HFFc6 (cell line): ENCODE results near the gene TCHHL1. TPM values are rescaled to one million over a fixed set of nuclear protein-coding genes. Genes with fewer than 3 reads are reported as not detected.

Experiments used
- DNase-seq: peaks from one replicate; pipeline ENCODE4 v3.0.0-alpha.2; 2018
- H3K27ac Mint-ChIP-seq: 2 replicates; pipeline ENCODE4 v1.8.0; 2020; ENCODE audit warnings: mild to moderate bottlenecking, mixed read lengths
- H3K27me3 Mint-ChIP-seq: 2 replicates; pipeline ENCODE4 v1.8.0; 2021; ENCODE audit warnings: mild to moderate bottlenecking, moderate library complexity, mixed read lengths; ENCODE audit not compliant: insufficient read depth
- H3K36me3 Mint-ChIP-seq: 2 replicates; pipeline ENCODE4 v1.8.0; 2021; ENCODE audit warnings: low read depth, mixed read lengths
- H3K4me1 Mint-ChIP-seq: 2 replicates; pipeline ENCODE4 v1.8.0; 2020; ENCODE audit warnings: low read depth, mixed read lengths
- H3K4me3 Mint-ChIP-seq: 2 replicates; pipeline ENCODE4 v1.8.0; 2020; ENCODE audit warnings: mild to moderate bottlenecking, moderate library complexity, mixed read lengths
- H3K9me3 Mint-ChIP-seq: 2 replicates; pipeline ENCODE4 v1.8.0; 2020; ENCODE audit warnings: mild to moderate bottlenecking, mixed read lengths
- total RNA-seq, 6 experiments: library from RNA; stranded (reverse); fragmentation: NEBNext Ultra II Directional; extraction: Animal tissue kit (Norgen Biotek cat#: 25700); gene quantifications; 2 replicates in 1 of 6; 3 replicates in 5 of 6; pipeline ENCODE4 v1.2.3, GENCODE V29; 2021
- TF ChIP-seq, protein P1 (sequence below): fragments of 200-600 bp; sonication (generic); IDR thresholded peaks from 2 replicates; pipeline ENCODE4 v1.5.0; 2021; ENCODE audit warnings: antibody characterized with exemption, mild to moderate bottlenecking

The TCHHL1 gene
- total RNA-seq, 6 experiments from 2014 or later: not detected

DNA sequence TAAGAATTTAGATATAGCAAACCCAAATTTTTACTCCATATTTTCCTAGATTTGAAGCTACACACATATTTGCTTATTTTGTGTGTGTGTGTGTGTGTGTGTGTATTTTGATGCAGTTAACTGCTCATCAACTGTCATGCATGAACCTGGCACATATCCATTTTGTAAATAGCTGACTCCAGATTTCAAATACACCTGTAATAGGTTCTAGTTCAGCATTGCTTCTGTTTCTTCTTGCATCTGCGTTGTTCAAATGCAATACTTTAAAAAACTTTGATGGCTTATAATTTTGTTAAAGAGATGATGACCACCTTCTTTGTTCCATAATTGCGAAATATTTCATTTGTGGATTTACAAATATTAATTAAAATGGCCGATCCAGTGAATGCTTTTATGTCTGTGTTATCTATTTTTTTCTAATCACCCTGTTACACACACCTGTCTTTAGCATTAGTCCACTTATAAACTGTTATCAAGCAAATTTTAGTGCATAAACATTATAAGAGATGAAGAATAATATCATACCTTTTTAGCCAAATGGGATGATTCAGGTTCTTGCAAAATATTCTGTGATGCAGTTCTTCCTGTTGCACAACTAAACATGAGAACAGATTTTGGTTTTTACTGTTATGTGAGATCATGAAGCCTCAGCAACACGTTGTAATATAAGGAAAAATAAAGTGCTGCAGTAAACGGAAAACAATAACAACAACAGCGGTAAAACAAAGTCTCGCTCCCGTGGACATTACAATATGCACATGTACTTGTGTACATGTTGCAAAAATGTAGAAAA, 39.4 kb downstream of the TCHHL1 start:
- peaks cover 44% of the 10 kb centered on the region for H3K4me1 Mint-ChIP-seq

DNA sequence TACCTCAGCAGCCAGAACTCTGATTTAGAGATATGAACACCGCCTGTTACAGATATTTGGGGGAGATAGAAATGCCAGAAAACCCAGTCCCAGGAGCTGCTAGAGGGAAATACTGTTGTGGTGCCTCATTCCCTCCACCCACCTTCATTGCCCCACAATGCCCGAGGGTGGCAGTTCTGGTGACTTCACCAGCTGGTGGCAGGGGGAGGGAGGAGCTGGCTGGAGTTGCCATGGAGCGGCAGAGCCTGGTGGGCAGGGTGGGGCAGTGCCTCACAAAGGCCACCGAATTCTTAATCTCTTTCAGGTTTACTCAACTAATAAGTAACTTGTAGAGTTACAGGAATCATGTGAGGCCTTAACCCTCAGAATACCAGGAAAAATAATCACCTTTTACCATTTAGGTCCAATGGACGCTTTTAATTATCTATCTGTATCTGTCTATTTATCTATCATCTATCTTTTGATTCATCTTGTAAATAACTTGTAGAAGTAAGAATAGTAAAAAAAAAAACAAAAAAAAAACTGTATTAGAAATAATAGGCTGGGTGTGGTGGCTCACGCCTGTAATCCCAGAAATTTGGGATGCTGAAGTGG, 40.4 kb downstream of the TCHHL1 start:
- Mint-ChIP-seq H3K36me3 (no peaks in the 10 kb centered on the region), H3K27me3 (peaks cover 7% of the 10 kb centered on the region), H3K4me1 (peaks cover 44% of the 10 kb centered on the region), H3K4me3 (peak overlapping the region; percentile 82), H3K27ac (peak overlapping the region; percentile 98), H3K9me3 (no peaks in the 10 kb centered on the region)
- peak; percentile 87 for DNase-seq
- TF ChIP-seq, protein P1, sequence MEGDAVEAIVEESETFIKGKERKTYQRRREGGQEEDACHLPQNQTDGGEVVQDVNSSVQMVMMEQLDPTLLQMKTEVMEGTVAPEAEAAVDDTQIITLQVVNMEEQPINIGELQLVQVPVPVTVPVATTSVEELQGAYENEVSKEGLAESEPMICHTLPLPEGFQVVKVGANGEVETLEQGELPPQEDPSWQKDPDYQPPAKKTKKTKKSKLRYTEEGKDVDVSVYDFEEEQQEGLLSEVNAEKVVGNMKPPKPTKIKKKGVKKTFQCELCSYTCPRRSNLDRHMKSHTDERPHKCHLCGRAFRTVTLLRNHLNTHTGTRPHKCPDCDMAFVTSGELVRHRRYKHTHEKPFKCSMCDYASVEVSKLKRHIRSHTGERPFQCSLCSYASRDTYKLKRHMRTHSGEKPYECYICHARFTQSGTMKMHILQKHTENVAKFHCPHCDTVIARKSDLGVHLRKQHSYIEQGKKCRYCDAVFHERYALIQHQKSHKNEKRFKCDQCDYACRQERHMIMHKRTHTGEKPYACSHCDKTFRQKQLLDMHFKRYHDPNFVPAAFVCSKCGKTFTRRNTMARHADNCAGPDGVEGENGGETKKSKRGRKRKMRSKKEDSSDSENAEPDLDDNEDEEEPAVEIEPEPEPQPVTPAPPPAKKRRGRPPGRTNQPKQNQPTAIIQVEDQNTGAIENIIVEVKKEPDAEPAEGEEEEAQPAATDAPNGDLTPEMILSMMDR: no peak

More for the DNA sequence above, 39.4 kb downstream of the TCHHL1 start:
- H3K27ac Mint-ChIP-seq: peak overlapping the region; percentile 28
- no peaks in the 10 kb centered on the region for H3K36me3 Mint-ChIP-seq
- no peak overlapping the region for H3K4me3 Mint-ChIP-seq
- no peaks in the 10 kb centered on the region for H3K9me3 Mint-ChIP-seq
- DNase-seq: peak; percentile 32
- H3K27me3 Mint-ChIP-seq: peaks cover 17% of the 10 kb centered on the region
- TF ChIP-seq, protein P1: no peak

DNA sequence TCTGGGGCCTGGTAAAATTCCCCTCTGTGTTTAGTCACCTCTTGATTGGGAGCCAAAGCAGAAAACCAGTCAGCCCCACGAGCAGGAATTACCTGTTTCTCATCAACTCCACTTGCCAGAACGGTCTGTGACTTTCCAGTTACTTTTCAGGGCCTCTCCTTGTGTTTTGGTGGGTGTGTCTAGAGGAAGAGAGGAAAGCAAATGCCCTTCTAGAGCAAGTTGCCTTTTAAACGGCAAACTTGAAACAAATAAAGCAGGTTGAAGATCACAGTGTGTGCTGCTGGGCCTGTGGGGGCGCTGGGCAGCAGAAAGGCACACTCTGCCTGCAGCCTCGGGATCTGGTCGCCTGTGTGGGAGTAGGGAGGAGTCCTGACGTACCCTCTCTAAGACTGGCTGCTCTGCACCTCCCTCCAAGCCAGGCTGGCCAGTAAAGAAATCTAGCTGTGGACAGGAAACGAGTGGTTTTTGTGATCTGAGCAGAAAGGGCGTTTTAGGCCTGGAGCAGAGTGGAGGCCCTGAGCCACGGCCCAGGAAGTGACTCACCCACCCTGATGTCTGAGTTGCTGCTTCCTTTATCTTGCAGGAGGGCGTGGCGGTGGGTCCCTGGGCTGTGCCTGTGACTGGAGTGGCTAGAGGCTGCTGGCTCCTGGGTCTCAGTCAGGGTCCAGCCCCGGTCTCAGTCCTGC, 41.0 kb downstream of the TCHHL1 start:
- peak overlapping the region; percentile 82 for H3K4me3 Mint-ChIP-seq
- peaks cover 1% of the 10 kb centered on the region; the same call in 1 of the 2 replicates for H3K27me3 Mint-ChIP-seq
- H3K27ac Mint-ChIP-seq: peak overlapping the region; percentile 98
- no peaks in the 10 kb centered on the region for H3K36me3 Mint-ChIP-seq
- no peaks in the 10 kb centered on the region for H3K9me3 Mint-ChIP-seq
- peaks cover 44% of the 10 kb centered on the region for H3K4me1 Mint-ChIP-seq
- TF ChIP-seq, protein P1: peak; percentile 76
- peak; percentile 100 for DNase-seq

DNA sequence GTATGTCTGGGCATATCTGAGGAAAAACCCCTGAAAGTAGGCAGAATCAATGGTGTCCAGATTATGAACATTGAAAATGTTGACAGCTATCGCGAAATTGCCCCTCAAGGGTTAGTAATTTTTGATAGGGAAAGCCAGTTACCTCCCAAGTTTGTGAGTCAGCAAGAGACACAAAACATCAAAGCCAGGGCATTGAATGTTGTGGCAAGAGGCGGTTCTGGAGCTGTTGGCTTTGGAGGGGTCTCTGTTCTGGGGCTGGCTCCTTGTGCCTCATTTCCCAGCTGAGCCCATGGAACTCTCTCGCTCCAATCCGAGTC, 41.5 kb downstream of the TCHHL1 start:
- H3K4me3 Mint-ChIP-seq: peak overlapping the region; percentile 81
- H3K4me1 Mint-ChIP-seq: peaks cover 44% of the 10 kb centered on the region
- no peak for DNase-seq
- H3K27ac Mint-ChIP-seq: peak overlapping the region; percentile 98
- no peaks in the 10 kb centered on the region for H3K36me3 Mint-ChIP-seq
- no peaks in the 10 kb centered on the region for H3K9me3 Mint-ChIP-seq
- TF ChIP-seq, protein P1: no peak
- peaks cover 1% of the 10 kb centered on the region; the same call in 1 of the 2 replicates for H3K27me3 Mint-ChIP-seq

DNA sequence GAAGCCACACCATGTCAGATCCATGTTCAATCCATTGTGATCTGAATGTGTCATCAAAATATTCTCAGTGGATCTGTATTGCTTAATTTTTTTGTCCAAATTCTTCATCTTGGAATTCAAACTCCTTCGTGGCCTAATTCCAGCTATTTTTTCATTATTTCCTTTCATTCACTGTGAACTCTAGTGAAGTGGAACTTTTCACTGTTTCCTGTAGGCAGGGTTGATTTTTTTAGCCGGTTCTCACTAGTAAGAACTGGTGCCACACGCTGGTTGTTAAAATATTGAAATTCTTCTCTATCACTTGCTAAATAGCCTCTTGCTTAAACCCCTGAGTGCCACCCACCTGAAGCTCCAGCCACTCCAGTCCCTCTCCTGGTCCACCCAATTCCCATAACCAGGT, 44.5 kb downstream of the TCHHL1 start:
- Mint-ChIP-seq H3K9me3 (no peaks in the 10 kb centered on the region), H3K4me3 (no peak overlapping the region), H3K36me3 (no peaks in the 10 kb centered on the region), H3K4me1 (peaks cover 22% of the 10 kb centered on the region), H3K27me3 (no peaks in the 10 kb centered on the region), H3K27ac (no peak overlapping the region)
- TF ChIP-seq, protein P1: no peak
- DNase-seq: no peak
